ENCODE data around the gene GALNT4. TPM values are rescaled to one million over a fixed set of nuclear protein-coding genes. Genes with fewer than 3 reads are reported as not detected.

GALNT4 gene
- polyA plus RNA-seq, 1 donor (not counting 4 experiments of a cell fraction or from before 2014, with no cell fraction given) = 3.4 TPM

DNA sequence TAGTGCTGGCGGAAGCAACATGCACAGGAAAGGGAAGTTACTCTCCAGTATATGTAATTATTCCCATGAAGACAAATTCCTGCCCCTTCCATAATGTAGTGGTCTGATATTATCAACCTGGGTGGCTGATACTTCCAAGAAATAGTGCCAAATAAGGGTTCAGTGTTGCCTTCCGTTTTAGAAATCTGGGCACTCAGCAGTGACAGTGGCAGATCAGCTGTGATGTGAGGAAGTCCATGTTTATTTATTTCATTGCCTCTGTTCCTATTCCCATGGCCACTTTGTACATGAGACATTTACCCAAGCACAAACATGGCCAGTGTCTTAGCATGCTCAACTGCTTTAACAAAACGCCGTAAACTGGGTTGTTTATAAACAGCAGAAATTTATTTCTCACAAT, 21.6 kb upstream of the GALNT4 start:
- dilution Hi-C loops (cut with MboI; ENCODE audit: extremely low pct_ligation_motif_present, low sequenced_read_pairs) = no loop called here
- peaks cover 5% of the 10 kb centered on the region for H3K4me1 ChIP-seq (ENCODE audit: control insufficient read depth, extremely low read depth, insufficient read depth, low read length)
- no peak overlapping the region for H3K27ac ChIP-seq (ENCODE audit: control insufficient read depth, insufficient read depth, low read length)
- no peak overlapping the region for H3K4me2 ChIP-seq (ENCODE audit: control insufficient read depth, extremely low read depth, insufficient read depth, low read depth, low read length)
- no peaks in the 10 kb centered on the region for H3K27me3 ChIP-seq (ENCODE audit: control insufficient read depth, extremely low read depth, insufficient read depth, low read length)
- H3K9ac ChIP-seq (ENCODE audit: control insufficient read depth, extremely low read depth, insufficient read depth, low read length) = no peak overlapping the region
- no peak overlapping the region for H2AFZ ChIP-seq (ENCODE audit: control insufficient read depth, low read length)
- no peaks in the 10 kb centered on the region for H3K9me1 ChIP-seq (ENCODE audit: control insufficient read depth, extremely low read depth, insufficient read depth, low read length)
- no peaks in the 10 kb centered on the region for H3K36me3 ChIP-seq (ENCODE audit: control insufficient read depth in 2 of 2, extremely low read depth in 1 of 2, insufficient read depth in 2 of 2, low read length in 2 of 2)
- FAIRE-seq = no peak
- H3K79me2 ChIP-seq (ENCODE audit: control insufficient read depth, insufficient read depth, low read length) = no peaks in the 10 kb centered on the region
- no peak for DNase-seq (ENCODE audit: low read depth, low spot score)
- no peak overlapping the region for H3K4me3 ChIP-seq (ENCODE audit: control insufficient read depth in 2 of 3, extremely low read depth in 1 of 3, insufficient read depth in 2 of 3, low read depth in 1 of 3, low read length in 3 of 3)
- H3K9me3 ChIP-seq (ENCODE audit: control insufficient read depth, low read depth, low read length) = no peaks in the 10 kb centered on the region
- TF ChIP-seq EZH2 (IDR thresholded peaks at IDR 0.05; ENCODE audit: low read length) = no peak
- TF ChIP-seq, protein P1, sequence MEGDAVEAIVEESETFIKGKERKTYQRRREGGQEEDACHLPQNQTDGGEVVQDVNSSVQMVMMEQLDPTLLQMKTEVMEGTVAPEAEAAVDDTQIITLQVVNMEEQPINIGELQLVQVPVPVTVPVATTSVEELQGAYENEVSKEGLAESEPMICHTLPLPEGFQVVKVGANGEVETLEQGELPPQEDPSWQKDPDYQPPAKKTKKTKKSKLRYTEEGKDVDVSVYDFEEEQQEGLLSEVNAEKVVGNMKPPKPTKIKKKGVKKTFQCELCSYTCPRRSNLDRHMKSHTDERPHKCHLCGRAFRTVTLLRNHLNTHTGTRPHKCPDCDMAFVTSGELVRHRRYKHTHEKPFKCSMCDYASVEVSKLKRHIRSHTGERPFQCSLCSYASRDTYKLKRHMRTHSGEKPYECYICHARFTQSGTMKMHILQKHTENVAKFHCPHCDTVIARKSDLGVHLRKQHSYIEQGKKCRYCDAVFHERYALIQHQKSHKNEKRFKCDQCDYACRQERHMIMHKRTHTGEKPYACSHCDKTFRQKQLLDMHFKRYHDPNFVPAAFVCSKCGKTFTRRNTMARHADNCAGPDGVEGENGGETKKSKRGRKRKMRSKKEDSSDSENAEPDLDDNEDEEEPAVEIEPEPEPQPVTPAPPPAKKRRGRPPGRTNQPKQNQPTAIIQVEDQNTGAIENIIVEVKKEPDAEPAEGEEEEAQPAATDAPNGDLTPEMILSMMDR (optimal IDR thresholded peaks at IDR 0.05 in 1 of 3, IDR thresholded peaks at IDR 0.05 in 1 of 3, conservative IDR thresholded peaks at IDR 0.05 in 1 of 3; ENCODE audit: extremely low read depth in 1 of 3, insufficient read depth in 2 of 3, low read length in 3 of 3) = no peak
- no peaks in the 10 kb centered on the region for H4K20me1 ChIP-seq (ENCODE audit: control insufficient read depth, extremely low read depth, insufficient read depth, low read length)

DNA sequence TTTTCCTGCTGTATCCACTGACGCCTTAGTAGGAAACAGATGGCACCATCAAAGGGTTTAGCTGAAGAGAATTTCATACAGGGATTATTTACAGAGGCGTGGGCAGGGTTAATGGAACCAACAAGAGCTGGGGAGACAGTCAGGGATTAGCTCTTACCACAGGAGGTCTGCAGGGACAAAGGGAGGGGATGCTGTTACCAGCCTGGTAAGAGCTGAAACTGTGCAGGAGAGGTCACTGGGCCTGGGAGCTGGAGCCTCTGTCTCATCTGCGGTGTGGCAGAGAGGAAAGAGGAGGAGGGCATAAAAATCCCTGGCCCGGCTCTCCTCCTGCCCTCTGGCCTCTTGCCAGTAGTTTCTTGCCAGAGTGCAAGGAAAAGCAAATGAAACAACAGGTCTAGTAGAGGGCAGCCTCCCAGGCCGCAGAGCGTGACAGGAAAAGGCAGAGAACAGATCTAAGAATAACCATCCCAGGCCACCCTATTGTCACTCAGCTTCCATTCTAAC, 20.1 kb upstream of the GALNT4 start:
- no peaks in the 10 kb centered on the region for H3K9me1 ChIP-seq (ENCODE audit: control insufficient read depth, extremely low read depth, insufficient read depth, low read length)
- TF ChIP-seq, protein P1 (optimal IDR thresholded peaks at IDR 0.05 in 1 of 3, IDR thresholded peaks at IDR 0.05 in 1 of 3, conservative IDR thresholded peaks at IDR 0.05 in 1 of 3; ENCODE audit: extremely low read depth in 1 of 3, insufficient read depth in 2 of 3, low read length in 3 of 3) = no peak
- TF ChIP-seq EZH2 (IDR thresholded peaks at IDR 0.05; ENCODE audit: low read length) = no peak
- H2AFZ ChIP-seq (ENCODE audit: control insufficient read depth, low read length) = no peak overlapping the region
- no peaks in the 10 kb centered on the region for H3K9me3 ChIP-seq (ENCODE audit: control insufficient read depth, low read depth, low read length)
- peaks cover 5% of the 10 kb centered on the region for H3K4me1 ChIP-seq (ENCODE audit: control insufficient read depth, extremely low read depth, insufficient read depth, low read length)
- no peaks in the 10 kb centered on the region for H3K36me3 ChIP-seq (ENCODE audit: control insufficient read depth in 2 of 2, extremely low read depth in 1 of 2, insufficient read depth in 2 of 2, low read length in 2 of 2)
- no peak overlapping the region for H3K4me3 ChIP-seq (ENCODE audit: control insufficient read depth in 2 of 3, extremely low read depth in 1 of 3, insufficient read depth in 2 of 3, low read depth in 1 of 3, low read length in 3 of 3)
- FAIRE-seq = no peak
- no peak overlapping the region for H3K27ac ChIP-seq (ENCODE audit: control insufficient read depth, insufficient read depth, low read length)
- H4K20me1 ChIP-seq (ENCODE audit: control insufficient read depth, extremely low read depth, insufficient read depth, low read length) = no peaks in the 10 kb centered on the region
- no peak for DNase-seq (ENCODE audit: low read depth, low spot score)
- H3K79me2 ChIP-seq (ENCODE audit: control insufficient read depth, insufficient read depth, low read length) = no peaks in the 10 kb centered on the region
- H3K4me2 ChIP-seq (ENCODE audit: control insufficient read depth, extremely low read depth, insufficient read depth, low read depth, low read length) = no peak overlapping the region
- dilution Hi-C loops (cut with MboI; ENCODE audit: extremely low pct_ligation_motif_present, low sequenced_read_pairs) = no loop called here
- no peaks in the 10 kb centered on the region for H3K27me3 ChIP-seq (ENCODE audit: control insufficient read depth, extremely low read depth, insufficient read depth, low read length)
- H3K9ac ChIP-seq (ENCODE audit: control insufficient read depth, extremely low read depth, insufficient read depth, low read length) = no peak overlapping the region
